PFSK-1 (cell line): ENCODE measurements around the gene ST6GALNAC1.

ENCODE experiments used
- POLR2AphosphoS5 ChIP-seq: IDR thresholded peaks from 2 replicates; pipeline ENCODE4 v1.6.1; 2012; ENCODE audit warnings: low read depth, mild to moderate bottlenecking, control low read depth, low read length, moderate library complexity
- SIN3A ChIP-seq: IDR thresholded peaks from 2 replicates; pipeline ENCODE4 v1.6.1; 2012; ENCODE audit warnings: mild to moderate bottlenecking, low read length, moderate library complexity, borderline replicate concordance; ENCODE audit not compliant: insufficient read depth
- TAF1 ChIP-seq: IDR thresholded peaks from 2 replicates; pipeline ENCODE4 v1.6.1; 2012; ENCODE audit warnings: low read length, control low read depth, borderline replicate concordance; ENCODE audit not compliant: insufficient read depth

DNA sequence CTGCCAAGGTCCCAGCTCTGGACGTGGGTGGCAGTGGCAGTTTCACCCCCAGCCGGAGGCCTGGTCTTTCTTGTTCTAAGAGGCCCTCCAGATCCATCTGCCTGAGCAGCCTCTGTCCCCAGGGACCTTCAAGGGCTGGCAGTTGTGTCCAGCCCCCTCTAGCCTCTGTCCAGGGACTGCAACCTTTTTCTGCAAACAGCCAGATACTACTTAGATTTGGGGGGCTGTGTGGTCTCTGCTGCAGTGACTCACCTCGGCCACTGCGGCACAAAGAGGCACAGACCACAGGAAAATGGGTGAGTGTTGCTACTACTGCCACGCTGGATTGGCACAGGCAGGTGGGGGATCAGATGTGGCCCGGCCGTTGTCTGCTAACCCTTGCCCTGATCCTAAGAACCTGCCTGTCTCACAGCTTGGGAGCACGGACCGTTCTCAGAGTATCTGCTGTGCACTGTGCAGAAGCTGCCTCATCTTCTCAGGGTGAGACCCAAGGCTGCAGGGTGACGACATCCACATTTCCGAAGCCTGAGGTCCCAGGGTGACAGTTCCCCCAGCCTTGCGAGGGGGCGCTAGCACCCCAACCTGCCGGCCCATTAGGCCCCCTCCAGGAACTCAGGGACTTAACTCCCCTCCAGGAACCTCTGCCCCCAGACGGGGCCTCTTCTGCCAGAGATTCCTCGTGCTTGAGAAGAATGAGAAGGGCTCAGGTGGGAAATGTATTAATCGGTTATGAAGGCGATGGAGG, 39.6 kb upstream of the ST6GALNAC1 start:
- TF ChIP-seq SIN3A (no peak), POLR2AphosphoS5 (no peak), TAF1 (no peak)
